NCI-H524 (cell line): Measurements from ENCODE around the gene USP28.
"Not testable (repeated sequence)": the region's sequence is repeated elsewhere in the genome, so short reads cannot be mapped to it uniquely, and the experiment has no call there.

Source experiments
- DNase-seq, 2 experiments: peaks; one replicate each; lab custom pipeline; 2025; lab: John Stamatoyannopoulos, UW

Gene USP28

GRCh38 chr11:113773416-113774173, 101.8 kb downstream of the USP28 start, which contains the start of gene ZW10:
Gene ZW10 (minus strand): TSS chr11:113773692. CDS start chr11:113773666, 26 bp downstream.
- peak; percentile 73 to 94 for DNase-seq

DNA sequence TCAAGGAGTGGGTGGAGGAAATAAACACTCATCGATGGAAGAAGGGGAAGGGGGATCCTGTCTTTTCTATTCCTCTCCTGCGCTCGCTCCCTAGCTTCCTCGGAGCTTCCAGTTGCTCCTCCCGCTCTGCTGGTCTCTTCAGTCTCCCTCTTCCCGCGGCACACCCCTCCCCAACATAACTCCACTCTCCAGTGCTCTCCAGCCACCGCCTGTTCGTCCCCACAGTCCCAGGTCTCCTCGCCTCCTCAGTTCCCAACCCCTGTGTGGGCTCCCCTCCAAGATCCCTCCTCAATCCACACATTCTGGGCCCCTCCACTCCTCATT, 102.3 kb downstream of the USP28 start:
- peak in 1 of 2 experiments; percentile 25 for DNase-seq

DNA sequence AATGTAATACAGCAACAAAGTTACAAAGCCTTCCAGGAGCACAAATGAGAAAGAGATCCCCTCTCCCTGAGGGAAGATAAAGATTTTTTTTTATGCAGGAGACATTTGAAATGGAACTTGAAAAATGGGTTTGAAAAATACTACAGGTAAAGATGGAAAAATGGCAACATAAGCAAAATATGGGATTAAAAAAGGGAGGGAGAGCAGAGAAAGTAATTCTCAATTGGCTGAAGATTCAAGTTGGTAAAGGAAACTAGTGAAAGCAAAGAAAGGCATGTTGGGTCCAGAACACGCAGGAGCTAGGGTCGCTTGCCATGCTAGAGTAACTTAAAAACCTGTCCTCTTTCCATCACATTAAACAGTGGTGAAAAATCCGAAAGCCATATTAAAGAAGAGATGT, 103.4 kb downstream of the USP28 start:
- no peak for DNase-seq

GRCh38 chr11:113764527-113765219, 110.7 kb downstream of the USP28 start:
- DNase-seq = no peak

GRCh38 chr11:113763040-113763439, 112.3 kb downstream of the USP28 start:
- not testable (repeated sequence) for DNase-seq

- DNase-seq = no peak
These were observed 115.1 kb downstream of the USP28 start for GRCh38 chr11:113760241-113760640.

GRCh38 chr11:113752932-113753331, 122.4 kb downstream of the USP28 start:
- DNase-seq = no peak
